K562 (cell line): ENCODE measurements around the gene EDN2. TPM values are rescaled to one million over a fixed set of nuclear protein-coding genes. Genes with fewer than 3 reads are reported as not detected.
A peak's percentile ranks its signal among the peaks of the same experiment; 100 is the strongest.

ENCODE experiments used
- ATAC-seq: fragments of 200-7000 bp; cut with Tn5 transposase; 3 replicates; pipeline ENCODE4 v1.9.1; 2020; ENCODE audit warnings: moderate library complexity
- BruUV-seq: library from RNA; stranded (reverse); fragments of 400-500 nt; replicated peaks from 2 replicates; lab custom pipeline; 2021; lab: Mats Ljungman, UMichigan
- CTCF ChIA-PET: fragments of 300-600 bp; formaldehyde crosslinking; extraction: SDS; loops from one replicate; lab custom pipeline; 2021; ENCODE audit warnings: low intra/inter-chr PET ratio; lab: Yijun Ruan, JAX
- POLR2A ChIA-PET: fragments of 300-600, 350-650 bp; sonication (Branson Sonifier 250); formaldehyde crosslinking; extraction: SDS; loops from one replicate; lab custom pipeline; 2021; ENCODE audit warnings: antibody characterized with exemption, inconsistent platforms; lab: Yijun Ruan, JAX
- DNase-seq, 4 experiments: peaks; one replicate each; pipeline versions ENCODE4 v3.0.0 to v3.0.0-alpha.2; 2011 to 2018; ENCODE audit warnings: low spot score in 3 of 4, mixed read lengths in 3 of 4; ENCODE audit errors: extremely low read depth in 1 of 4
- FAIRE-seq: peaks from 2 replicates; lab custom pipeline; 2011; peaks lifted over from hg19 to GRCh38; lab: Jason Lieb, UNC
- H2AFZ ChIP-seq: 2 replicates; pipeline ENCODE4 v1.6.0; 2011; ENCODE audit warnings: low read depth, low read length, control low read depth, inconsistent platforms
- H3K27ac ChIP-seq: fragments of 200-600 bp; 3 replicates; pipeline ENCODE4 v1.8.0; 2011; ENCODE audit warnings: low read depth, mild to moderate bottlenecking, control low read depth, inconsistent platforms, low read length, moderate library complexity, mixed read lengths; ENCODE audit errors: extremely low read depth
- H3K27me3 ChIP-seq, 2 experiments: fragments of 300-600 bp in 1 of 2; 2 replicates in 1 of 2; 3 replicates in 1 of 2; pipeline versions ENCODE4 v1.6.0 to v1.8.0; 2011; ENCODE audit warnings: inconsistent platforms in 2 of 2, low read length in 2 of 2, mild to moderate bottlenecking in 1 of 2, mixed read lengths in 1 of 2, moderate library complexity in 1 of 2; ENCODE audit not compliant: control insufficient read depth in 2 of 2, insufficient read depth in 2 of 2
- H3K36me3 ChIP-seq: fragments of 300-600 bp; 3 replicates; pipeline ENCODE4 v1.8.0; 2011; ENCODE audit warnings: mild to moderate bottlenecking, low read length, inconsistent platforms; ENCODE audit not compliant: control insufficient read depth, insufficient read depth
- H3K4me1 ChIP-seq, 2 experiments: fragments of 200-600 bp in 1 of 2; replicated peaks in 1 of 2; 2 replicates in 1 of 2; 3 replicates in 1 of 2; pipeline versions ENCODE4 v1.5.1 to v1.8.0; 2011; ENCODE audit warnings: inconsistent platforms in 2 of 2, low read length in 2 of 2, mild to moderate bottlenecking in 1 of 2, mixed read lengths in 1 of 2, moderate library complexity in 1 of 2; ENCODE audit not compliant: control insufficient read depth in 2 of 2, insufficient read depth in 2 of 2
- H3K4me2 ChIP-seq: 2 replicates; pipeline ENCODE4 v1.6.1; 2011; ENCODE audit warnings: low read length, control low read depth, inconsistent platforms, mixed read lengths; ENCODE audit not compliant: insufficient read depth
- H3K4me3 ChIP-seq: fragments of 200-600 bp; sonication (generic), shearing (Covaris generic); 2 replicates; pipeline ENCODE4 v1.5.1; 2016; ENCODE audit warnings: control low read depth, inconsistent platforms
- H3K79me2 ChIP-seq: fragments of 200-600 bp; 3 replicates; pipeline ENCODE4 v1.8.0; 2011; ENCODE audit warnings: low read length, inconsistent platforms; ENCODE audit not compliant: control insufficient read depth, insufficient read depth
- H3K9ac ChIP-seq, 2 experiments: 2 replicates each; pipeline versions ENCODE4 v1.6.0 to v1.6.1; 2011; ENCODE audit warnings: low read depth in 2 of 2, low read length in 2 of 2, control low read depth in 1 of 2, inconsistent platforms in 1 of 2, mild to moderate bottlenecking in 1 of 2, mixed read lengths in 1 of 2; ENCODE audit not compliant: insufficient read depth in 1 of 2
- H3K9me1 ChIP-seq: one replicate; pipeline ENCODE4 v1.6.0; 2011; ENCODE audit warnings: inconsistent platforms, mild to moderate bottlenecking, low read length, moderate library complexity; ENCODE audit not compliant: control insufficient read depth, insufficient read depth
- H3K9me3 ChIP-seq: replicated peaks from 2 replicates; pipeline ENCODE4 v1.5.1; 2011; ENCODE audit warnings: low read depth, low read length, inconsistent platforms; ENCODE audit not compliant: control insufficient read depth, insufficient read depth
- H4K20me1 ChIP-seq: replicated peaks from 2 replicates; pipeline ENCODE4 v1.6.1; 2011; ENCODE audit warnings: low read length, inconsistent platforms, mixed read lengths; ENCODE audit not compliant: control insufficient read depth, insufficient read depth
- CEBPB ChIP-seq: fragments of 450-650 bp; IDR thresholded peaks from 2 replicates; pipeline ENCODE4 v1.6.1; 2016; ENCODE audit warnings: missing genetic modification characterization, missing compliant biosample characterization
- EHMT2 ChIP-seq: fragments of 450-650 bp; IDR thresholded peaks from 2 replicates; pipeline ENCODE4 v1.6.1; 2018; ENCODE audit warnings: antibody characterized with exemption
- EP300 ChIP-seq: IDR thresholded peaks from 2 replicates; pipeline ENCODE4 v1.6.1; 2012; ENCODE audit warnings: low read length, improper control_type of control experiment
- RBM25 ChIP-seq: fragments of 200-400 bp; formaldehyde crosslinking; IDR thresholded peaks from 2 replicates; pipeline ENCODE4 v1.6.1; 2018; ENCODE audit warnings: low read length, low read depth, moderate library complexity; ENCODE audit not compliant: severe bottlenecking
- TGIF2 ChIP-seq: sonication (generic); formaldehyde crosslinking; IDR thresholded peaks from 2 replicates; pipeline ENCODE4 v1.8.1; 2022; ENCODE audit warnings: mild to moderate bottlenecking, missing genetic modification reagents, moderate library complexity
- ZFP36 ChIP-seq: fragments of 150-350 bp; IDR thresholded peaks from 2 replicates; pipeline ENCODE4 v1.6.1; 2018; ENCODE audit warnings: low read length, low read depth; ENCODE audit not compliant: partially characterized antibody
- ZNF217 ChIP-seq: sonication (generic); formaldehyde crosslinking; IDR thresholded peaks from 2 replicates; pipeline ENCODE4 v1.8.0; 2022; ENCODE audit warnings: mild to moderate bottlenecking, missing genetic modification reagents
- ZNF23 ChIP-seq: fragments of 250-450 bp; sonication (Bioruptor Pico); IDR thresholded peaks from 2 replicates; pipeline ENCODE4 v1.4.0; 2020; ENCODE audit warnings: mild to moderate bottlenecking
- ZNF354B ChIP-seq: fragments of 250-450 bp; sonication (Bioruptor Pico); IDR thresholded peaks from 2 replicates; pipeline ENCODE4 v1.4.0; 2020
- WGBS: fragments of 100-300 bp; shearing (Covaris generic); methylation state at CpG from one replicate; pipeline ENCODE4 v1.1.6; 2016; ENCODE audit warnings: low coverage, mixed read lengths; ENCODE audit not compliant: insufficient coverage; ENCODE audit errors: missing lambda C conversion rate; 5-methylcytosine and 5-hydroxymethylcytosine counted together
- in situ Hi-C: fragments of 300-500 bp; cut with MboI; formaldehyde crosslinking; loops from 4 replicates; pipeline ENCODE4 v1.15.0; 2018; ENCODE audit warnings: inconsistent platforms, mixed read lengths
- intact Hi-C: fragments of 100-400 bp; cut with micrococcal nuclease; formaldehyde crosslinking; loops from 2 replicates; pipeline ENCODE4 v1.14.2; 2022
- polyA plus RNA-seq, 8 experiments: library from polyadenylated mRNA; depleted of rRNA in 4 of 8; stranded (reverse) in 5 of 8; unstranded in 3 of 8; fragments of >200 nt; fragmentation: Nextera tagmentation in 2 of 8; fragmentation: Illumina TruSeq in 1 of 8; extraction: Ambion mirVana in 2 of 8; extraction: Trizol in 1 of 8; gene quantifications; 2 replicates each; pipeline versions ENCODE4 v1.2.1 to v1.2.3, GENCODE V29; 2011 to 2014; ENCODE audit warnings: inconsistent platforms in 1 of 8, missing spikeins in 1 of 8
- total RNA-seq, 7 experiments: library from RNA; depleted of rRNA in 6 of 7; stranded (reverse); fragments of >200 nt in 6 of 7; fragmentation: Illumina TruSeq in 2 of 7; extraction: Trizol in 2 of 7; gene quantifications; 2 replicates each; pipeline versions ENCODE4 v1.2.1 to v1.2.3, GENCODE V29; 2011 to 2021; ENCODE audit warnings: low replicate concordance in 1 of 7
- TF ChIP-seq, protein P1 (sequence below): sonication (generic); formaldehyde crosslinking; IDR thresholded peaks from 2 replicates; pipeline ENCODE4 v1.5.0; 2020; ENCODE audit warnings: missing genetic modification reagents
- TF ChIP-seq, protein P2 (sequence below): IDR thresholded peaks from 2 replicates; pipeline ENCODE4 v1.6.1; 2011; ENCODE audit warnings: borderline replicate concordance, low read depth, mild to moderate bottlenecking, moderate library complexity, low read length; ENCODE audit not compliant: insufficient read depth, poor library complexity, severe bottlenecking

The EDN2 gene
- total and polyA plus RNA-seq, 9 of the 15 experiments (the other 6 are each of a cell fraction or from before 2014, with no cell fraction given): not detected

DNA sequence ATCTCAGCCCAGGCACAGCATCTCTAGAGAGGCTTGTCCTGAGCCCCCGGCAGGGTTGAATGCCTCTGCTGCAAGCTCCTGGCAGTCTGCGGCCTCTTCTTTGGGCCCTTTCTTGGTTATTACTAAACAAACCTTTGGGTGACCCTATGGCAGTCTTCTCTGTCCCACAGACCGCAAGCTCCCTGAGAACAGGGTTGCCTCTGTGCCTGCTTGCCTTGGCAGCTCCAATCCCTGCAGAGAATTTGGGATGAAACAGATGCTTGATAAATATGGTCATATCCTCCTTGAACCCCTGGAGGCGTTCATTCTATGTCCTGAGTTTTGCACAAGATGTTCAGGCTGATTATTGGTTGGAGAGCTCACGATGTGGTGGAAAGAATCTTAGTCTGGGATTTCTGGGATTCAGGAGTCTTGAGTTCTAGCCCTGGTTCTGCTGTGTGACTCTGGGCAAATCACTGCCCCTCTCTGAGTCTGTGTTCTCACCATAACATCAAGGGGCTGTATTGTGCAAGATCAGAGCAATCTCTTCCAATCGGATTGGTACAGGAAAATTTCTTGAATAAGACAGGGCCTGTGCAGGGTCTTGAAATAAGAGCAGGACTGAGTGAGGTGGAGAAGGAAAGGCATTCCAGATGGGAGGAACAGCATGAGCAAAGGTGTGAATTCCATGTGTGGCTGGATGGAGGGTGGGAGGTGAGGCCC, 49.6 kb downstream of the EDN2 start:
- in situ Hi-C loops: loop anchor here (5.0 kb wide), 2 partner anchors 118 to 168 kb away; no protein-coding TSS in a partner anchor
- CTCF ChIA-PET: no interaction called here
- H3K79me2 ChIP-seq: no peaks in the 10 kb centered on the region
- H3K4me2 ChIP-seq: no peak overlapping the region
- FAIRE-seq (no peak), ATAC-seq (no peak), DNase-seq (no peak)
- BruUV-seq: no TSS peak
- peaks cover 7 to 15% of the 10 kb centered on the region in 2 experiments; a peak in 3 of 5 replicates for H3K4me1 ChIP-seq
- no peak overlapping the region for H2AFZ ChIP-seq
- 0% methylated on average over 6 of the region's 6 CpGs for WGBS
- no peaks in the 10 kb centered on the region for H3K36me3 ChIP-seq
- no peak overlapping the region for H3K4me3 ChIP-seq
- intact Hi-C loops: no loop called here
- H3K9me1 ChIP-seq: no peaks in the 10 kb centered on the region
- peaks cover 16% of the 10 kb centered on the region for H4K20me1 ChIP-seq
- TF ChIP-seq ZNF354B (CRISPR knock-in tag) (no peak), EP300 (no peak), ZNF217 (no peak), TGIF2 (CRISPR knock-in tag) (no peak), CEBPB (tag) (peak; percentile 25; the same call in 1 of the 2 replicates), RBM25 (peak; percentile 40), ZFP36 (peak; percentile 47), ZNF23 (CRISPR knock-in tag) (no peak), EHMT2 (no peak)
- TF ChIP-seq, protein P1, sequence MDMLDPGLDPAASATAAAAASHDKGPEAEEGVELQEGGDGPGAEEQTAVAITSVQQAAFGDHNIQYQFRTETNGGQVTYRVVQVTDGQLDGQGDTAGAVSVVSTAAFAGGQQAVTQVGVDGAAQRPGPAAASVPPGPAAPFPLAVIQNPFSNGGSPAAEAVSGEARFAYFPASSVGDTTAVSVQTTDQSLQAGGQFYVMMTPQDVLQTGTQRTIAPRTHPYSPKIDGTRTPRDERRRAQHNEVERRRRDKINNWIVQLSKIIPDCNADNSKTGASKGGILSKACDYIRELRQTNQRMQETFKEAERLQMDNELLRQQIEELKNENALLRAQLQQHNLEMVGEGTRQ: no peak
- TF ChIP-seq, protein P2, sequence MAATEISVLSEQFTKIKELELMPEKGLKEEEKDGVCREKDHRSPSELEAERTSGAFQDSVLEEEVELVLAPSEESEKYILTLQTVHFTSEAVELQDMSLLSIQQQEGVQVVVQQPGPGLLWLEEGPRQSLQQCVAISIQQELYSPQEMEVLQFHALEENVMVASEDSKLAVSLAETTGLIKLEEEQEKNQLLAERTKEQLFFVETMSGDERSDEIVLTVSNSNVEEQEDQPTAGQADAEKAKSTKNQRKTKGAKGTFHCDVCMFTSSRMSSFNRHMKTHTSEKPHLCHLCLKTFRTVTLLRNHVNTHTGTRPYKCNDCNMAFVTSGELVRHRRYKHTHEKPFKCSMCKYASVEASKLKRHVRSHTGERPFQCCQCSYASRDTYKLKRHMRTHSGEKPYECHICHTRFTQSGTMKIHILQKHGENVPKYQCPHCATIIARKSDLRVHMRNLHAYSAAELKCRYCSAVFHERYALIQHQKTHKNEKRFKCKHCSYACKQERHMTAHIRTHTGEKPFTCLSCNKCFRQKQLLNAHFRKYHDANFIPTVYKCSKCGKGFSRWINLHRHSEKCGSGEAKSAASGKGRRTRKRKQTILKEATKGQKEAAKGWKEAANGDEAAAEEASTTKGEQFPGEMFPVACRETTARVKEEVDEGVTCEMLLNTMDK: no peak
- TF ChIP-seq, all 486 proteins: peak for 3
- no peaks in the 10 kb centered on the region for H3K9me3 ChIP-seq
- H3K9ac ChIP-seq: no peak overlapping the region
- H3K27ac ChIP-seq: no peak overlapping the region
- H3K27me3 ChIP-seq: peaks cover 4 to 16% of the 10 kb centered on the region in 2 experiments; a peak in 3 of 5 replicates
- POLR2A ChIA-PET: no interaction called here
